Endodermal cell (in vitro differentiated cells): ENCODE data around the gene LANCL2. TPM values are rescaled to one million over a fixed set of nuclear protein-coding genes. Genes with fewer than 3 reads are reported as not detected.

Experiments
- DNase-seq: peaks from one replicate; pipeline ENCODE4 v3.0.0-alpha.2; 2017
- H3K27ac ChIP-seq: 2 replicates; pipeline ENCODE4 v1.5.1; 2013; ENCODE audit warnings: mild to moderate bottlenecking, low read depth, low read length, moderate library complexity
- H3K27me3 ChIP-seq: 2 replicates; pipeline ENCODE4 v1.6.1; 2013; ENCODE audit warnings: mild to moderate bottlenecking, low read length, moderate library complexity; ENCODE audit not compliant: insufficient read depth, control insufficient read depth, poor library complexity, severe bottlenecking
- H3K36me3 ChIP-seq: 2 replicates; pipeline ENCODE4 v1.7.0; 2013; ENCODE audit warnings: mild to moderate bottlenecking, low read length, moderate library complexity; ENCODE audit not compliant: control insufficient read depth, insufficient read depth
- H3K4me1 ChIP-seq: one replicate; pipeline ENCODE4 v1.7.0; 2013; ENCODE audit warnings: low read length; ENCODE audit not compliant: control insufficient read depth, insufficient read depth
- H3K4me3 ChIP-seq: 2 replicates; pipeline ENCODE4 v1.5.1; 2013; ENCODE audit warnings: mild to moderate bottlenecking, low read length, moderate library complexity
- H3K9ac ChIP-seq: 2 replicates; pipeline ENCODE4 v1.6.1; 2013; ENCODE audit warnings: mild to moderate bottlenecking, low read length, moderate library complexity; ENCODE audit not compliant: poor library complexity, severe bottlenecking; ENCODE audit errors: extremely low read depth
- H3K9me3 ChIP-seq: 2 replicates; pipeline ENCODE4 v1.6.1; 2013; ENCODE audit warnings: mild to moderate bottlenecking, low read length, moderate library complexity; ENCODE audit not compliant: control insufficient read depth
- H3K27ac Mint-ChIP-seq: 2 replicates; pipeline ENCODE4 v1.8.0; 2020; ENCODE audit warnings: mixed read lengths
- H3K27me3 Mint-ChIP-seq: 2 replicates; pipeline ENCODE4 v1.8.0; 2021; ENCODE audit warnings: mild to moderate bottlenecking, mixed read lengths; ENCODE audit not compliant: insufficient read depth
- H3K36me3 Mint-ChIP-seq: 2 replicates; pipeline ENCODE4 v1.8.0; 2020; ENCODE audit warnings: low read depth, mixed read lengths
- H3K4me1 Mint-ChIP-seq: 2 replicates; pipeline ENCODE4 v1.8.0; 2020; ENCODE audit warnings: mixed read lengths
- H3K4me3 Mint-ChIP-seq: 2 replicates; pipeline ENCODE4 v1.8.0; 2020; ENCODE audit warnings: mild to moderate bottlenecking, moderate library complexity, mixed read lengths
- H3K9me3 Mint-ChIP-seq: 2 replicates; pipeline ENCODE4 v1.8.0; 2020; ENCODE audit warnings: mild to moderate bottlenecking, mixed read lengths
- CTCF ChIP-seq: fragments of 200-600 bp; sonication (generic); conservative IDR thresholded peaks from 2 replicates; pipeline ENCODE4 v1.5.0; 2021; ENCODE audit warnings: antibody characterized with exemption, mild to moderate bottlenecking
- WGBS, 2 experiments: methylation state at CpG; one replicate each; pipeline versions ENCODE4 v1.1.5 to v1.1.7; 2013; ENCODE audit warnings: missing lambda C conversion rate in 2 of 2, mixed read lengths in 1 of 2; ENCODE audit not compliant: insufficient coverage in 1 of 2, insufficient read length in 1 of 2; 5-methylcytosine and 5-hydroxymethylcytosine counted together
- total RNA-seq, 2 donors: library from RNA; stranded (reverse); fragmentation: NEBNext Ultra II Directional in 1 of 2; extraction: Animal tissue kit (Norgen Biotek cat#: 25700) in 1 of 2; gene quantifications; 2 replicates in 1 of 2; 3 replicates in 1 of 2; pipeline ENCODE4 v1.2.1, GENCODE V29; 2021

The LANCL2 gene
- total RNA-seq, 2 donors from 2014 or later, result 9.4 to 17.7 TPM

DNA sequence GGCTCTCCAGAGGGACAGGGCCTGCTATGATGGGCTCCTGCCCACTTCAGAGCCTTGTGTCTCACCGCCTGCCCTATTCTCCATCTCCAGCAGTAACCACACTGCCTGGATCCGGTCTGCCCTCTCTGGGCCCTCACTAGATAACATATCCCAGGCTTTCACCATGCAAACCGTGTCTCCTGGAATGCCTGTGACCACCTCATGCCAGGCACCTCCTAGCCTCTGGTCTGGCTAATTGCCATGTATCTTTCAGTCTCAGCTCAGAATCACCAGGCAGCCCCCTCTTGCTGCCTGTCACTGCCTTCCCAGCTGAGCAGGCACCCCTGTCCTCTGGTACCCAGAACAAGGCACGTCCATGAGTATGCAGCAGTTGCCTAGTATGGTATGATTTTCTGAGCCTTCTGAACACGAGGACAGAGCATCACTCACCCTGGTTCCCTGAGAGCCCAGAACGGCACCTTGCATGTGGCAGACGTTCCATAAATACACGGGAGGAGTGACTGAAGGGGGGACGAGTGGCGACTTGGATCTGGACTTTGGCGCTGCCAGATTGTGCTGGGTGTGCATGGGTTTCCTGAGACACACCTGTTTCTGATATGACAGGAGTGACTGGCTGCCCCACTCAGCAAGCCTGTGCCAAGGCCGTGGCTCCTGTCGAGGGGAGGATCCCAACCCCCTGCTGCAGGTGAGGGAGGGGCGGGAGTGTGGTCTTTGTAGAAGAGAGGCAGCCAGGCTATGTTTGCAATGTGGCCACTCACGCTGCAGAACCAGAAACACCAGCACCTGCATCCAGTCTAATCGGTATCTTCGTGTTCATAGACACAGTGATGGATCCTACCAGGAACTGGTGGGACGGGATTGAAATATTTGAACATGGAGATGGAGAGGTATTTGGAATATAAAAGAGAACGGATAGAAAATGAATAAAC, 112.0 kb downstream of the LANCL2 start:
- Mint-ChIP-seq H3K4me3 (no peak overlapping the region), H3K9me3 (no peaks in the 10 kb centered on the region), H3K27me3 (no peaks in the 10 kb centered on the region), H3K4me1 (no peaks in the 10 kb centered on the region), H3K27ac (no peak overlapping the region), H3K36me3 (no peaks in the 10 kb centered on the region)
- H3K9ac ChIP-seq, result no peak overlapping the region
- H3K27ac ChIP-seq, result no peak overlapping the region
- H3K9me3 ChIP-seq, result no peaks in the 10 kb centered on the region
- WGBS, 2 experiments, result 94 to 96% methylated on average over 18 to 19 of the region's 19 CpGs
- H3K27me3 ChIP-seq, result no peaks in the 10 kb centered on the region
- peak; percentile 36 for DNase-seq
- H3K4me3 ChIP-seq, result no peak overlapping the region
- H3K36me3 ChIP-seq, result peaks cover 5% of the 10 kb centered on the region
- TF ChIP-seq CTCF, result no peak
- no peaks in the 10 kb centered on the region for H3K4me1 ChIP-seq

DNA sequence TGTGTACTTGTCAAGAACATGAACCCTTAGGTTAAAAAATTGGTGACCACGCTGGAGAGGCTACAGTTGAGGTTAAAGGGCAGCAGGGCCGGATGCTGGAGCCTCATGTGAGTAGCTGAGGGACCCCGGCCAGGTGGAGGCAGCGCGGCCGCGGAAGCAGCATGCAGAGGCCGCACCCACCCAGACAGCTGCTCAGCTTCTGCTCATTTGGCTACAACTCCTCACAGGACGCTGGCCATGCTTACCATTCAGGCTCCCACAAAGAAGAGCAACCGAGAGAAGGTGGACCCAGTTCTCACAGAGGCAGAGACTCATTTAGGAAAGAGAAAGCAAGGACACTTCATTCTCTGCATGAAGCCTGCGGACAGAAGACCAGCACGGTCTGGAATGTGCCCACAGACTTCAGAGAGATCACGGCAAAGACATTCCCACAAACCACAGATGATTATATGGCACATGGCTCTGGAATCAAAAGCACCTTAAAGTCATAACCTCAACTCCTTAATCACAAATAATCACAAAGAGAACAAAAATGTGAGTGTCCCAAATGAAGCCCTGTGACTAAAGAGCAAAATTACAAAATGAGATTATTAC, 112.7 kb downstream of the LANCL2 start:
- no peak overlapping the region for H3K4me3 Mint-ChIP-seq
- Histone ChIP-seq H3K4me1 (no peaks in the 10 kb centered on the region), H3K9me3 (no peaks in the 10 kb centered on the region), H3K9ac (no peak overlapping the region), H3K4me3 (no peak overlapping the region), H3K36me3 (peaks cover 5% of the 10 kb centered on the region), H3K27ac (no peak overlapping the region), H3K27me3 (no peaks in the 10 kb centered on the region)
- no peaks in the 10 kb centered on the region for H3K4me1 Mint-ChIP-seq
- peak; percentile 51 for DNase-seq
- H3K9me3 Mint-ChIP-seq, result no peaks in the 10 kb centered on the region
- no peaks in the 10 kb centered on the region for H3K36me3 Mint-ChIP-seq
- WGBS, 2 experiments, result 91 to 94% methylated on average over 9 to 13 of the region's 13 CpGs
- no peak overlapping the region for H3K27ac Mint-ChIP-seq
- no peak for TF ChIP-seq CTCF
- H3K27me3 Mint-ChIP-seq, result no peaks in the 10 kb centered on the region

DNA sequence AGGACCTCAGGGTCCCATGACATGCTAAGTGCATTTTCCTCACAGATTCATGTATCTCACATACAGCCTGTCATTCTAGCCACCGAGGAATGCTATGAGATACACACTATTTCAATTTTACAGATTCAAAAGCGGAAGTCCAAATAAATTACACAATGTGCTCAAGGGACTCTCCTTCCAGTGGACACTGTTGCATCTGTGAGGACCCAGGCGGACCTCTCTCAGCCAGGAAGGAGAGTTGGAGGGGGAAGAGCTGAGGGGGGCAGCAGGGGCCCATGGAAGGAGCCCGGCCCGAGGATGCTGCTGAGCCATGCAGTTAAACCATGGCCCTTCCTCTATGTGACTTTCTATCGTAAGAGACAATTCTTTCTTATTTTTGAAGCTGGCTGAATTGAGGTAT, 113.6 kb downstream of the LANCL2 start:
- no peaks in the 10 kb centered on the region for H3K36me3 Mint-ChIP-seq
- Histone ChIP-seq H3K27ac (no peak overlapping the region), H3K9me3 (no peaks in the 10 kb centered on the region)

More for the DNA sequence above, 113.6 kb downstream of the LANCL2 start:
- no peak overlapping the region for H3K4me3 ChIP-seq
- H3K27ac Mint-ChIP-seq, result no peak overlapping the region
- WGBS, 2 experiments, result 85 to 100% methylated on average over 3 to 6 of the region's 6 CpGs
- peak; percentile 12 for DNase-seq
- H3K36me3 ChIP-seq, result peaks cover 5% of the 10 kb centered on the region
- no peaks in the 10 kb centered on the region for H3K4me1 ChIP-seq
- no peaks in the 10 kb centered on the region for H3K9me3 Mint-ChIP-seq
- H3K4me3 Mint-ChIP-seq, result no peak overlapping the region
- H3K27me3 Mint-ChIP-seq, result no peaks in the 10 kb centered on the region
- H3K9ac ChIP-seq, result no peak overlapping the region
- H3K27me3 ChIP-seq, result no peaks in the 10 kb centered on the region
- TF ChIP-seq CTCF, result no peak
- H3K4me1 Mint-ChIP-seq, result no peaks in the 10 kb centered on the region
